K562 (cell line): ENCODE data around the gene RNF41. TPM values are rescaled to one million over a fixed set of nuclear protein-coding genes. Genes with fewer than 3 reads are reported as not detected.

Experiments
- MXI1 ChIP-seq: IDR thresholded peaks from 2 replicates; pipeline ENCODE4 v1.6.1; 2011; ENCODE audit warnings: low read depth, mild to moderate bottlenecking, improper control_type of control experiment, low read length
- polyA plus RNA-seq, 8 experiments: library from polyadenylated mRNA; depleted of rRNA in 4 of 8; stranded (reverse) in 5 of 8; unstranded in 3 of 8; fragments of >200 nt; fragmentation: Nextera tagmentation in 2 of 8; fragmentation: Illumina TruSeq in 1 of 8; extraction: Ambion mirVana in 2 of 8; extraction: Trizol in 1 of 8; gene quantifications; 2 replicates each; pipeline versions ENCODE4 v1.2.1 to v1.2.3, GENCODE V29; 2011 to 2014; ENCODE audit warnings: inconsistent platforms in 1 of 8, missing spikeins in 1 of 8
- total RNA-seq, 7 experiments: library from RNA; depleted of rRNA in 6 of 7; stranded (reverse); fragments of >200 nt in 6 of 7; fragmentation: Illumina TruSeq in 2 of 7; extraction: Trizol in 2 of 7; gene quantifications; 2 replicates each; pipeline versions ENCODE4 v1.2.1 to v1.2.3, GENCODE V29; 2011 to 2021; ENCODE audit warnings: low replicate concordance in 1 of 7
- TF ChIP-seq, protein P1 (sequence below): fragments of 250-450 bp; sonication (Bioruptor Pico); IDR thresholded peaks from 2 replicates; pipeline ENCODE4 v1.8.0; 2022; ENCODE audit warnings: moderate library complexity, mild to moderate bottlenecking, inconsistent platforms
- TF ChIP-seq, protein P2 (sequence below): fragments of 200-800 bp; sonication (Bioruptor generic); IDR thresholded peaks from 2 replicates; pipeline ENCODE4 v1.6.1; 2016; ENCODE audit warnings: missing genetic modification characterization, missing compliant biosample characterization

Gene RNF41
- total and polyA plus RNA-seq, 9 of the 15 experiments (the other 6 are each of a cell fraction or from before 2014, with no cell fraction given) = 28.2 to 46.8 (median 33.8) TPM

DNA sequence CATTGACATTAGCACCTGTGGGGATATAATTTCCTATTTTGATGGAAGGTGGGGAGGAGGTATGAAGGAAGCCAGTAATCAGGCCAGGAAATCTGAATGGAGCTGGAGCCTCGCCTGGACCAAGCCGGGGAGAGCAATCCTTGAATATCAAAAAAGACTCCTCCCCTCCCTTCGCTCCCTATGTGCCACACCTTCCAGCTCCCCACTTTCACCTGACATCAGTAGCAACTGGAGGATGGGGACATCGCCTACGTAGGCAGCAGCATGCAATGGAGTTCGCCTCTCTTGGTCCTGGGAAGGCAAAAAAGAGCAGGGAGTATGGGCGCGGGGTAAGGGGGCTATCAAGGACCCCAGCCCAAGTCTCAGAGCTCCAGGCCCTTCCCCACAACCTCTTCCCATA lies 35.3 kb upstream of the RNF41 start (continued):
- TF ChIP-seq MXI1 = no peak
- TF ChIP-seq, protein P1, sequence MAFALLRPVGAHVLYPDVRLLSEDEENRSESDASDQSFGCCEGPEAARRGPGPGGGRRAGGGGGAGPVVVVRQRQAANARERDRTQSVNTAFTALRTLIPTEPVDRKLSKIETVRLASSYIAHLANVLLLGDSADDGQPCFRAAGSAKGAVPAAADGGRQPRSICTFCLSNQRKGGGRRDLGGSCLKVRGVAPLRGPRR = no peak
- TF ChIP-seq, protein P2, sequence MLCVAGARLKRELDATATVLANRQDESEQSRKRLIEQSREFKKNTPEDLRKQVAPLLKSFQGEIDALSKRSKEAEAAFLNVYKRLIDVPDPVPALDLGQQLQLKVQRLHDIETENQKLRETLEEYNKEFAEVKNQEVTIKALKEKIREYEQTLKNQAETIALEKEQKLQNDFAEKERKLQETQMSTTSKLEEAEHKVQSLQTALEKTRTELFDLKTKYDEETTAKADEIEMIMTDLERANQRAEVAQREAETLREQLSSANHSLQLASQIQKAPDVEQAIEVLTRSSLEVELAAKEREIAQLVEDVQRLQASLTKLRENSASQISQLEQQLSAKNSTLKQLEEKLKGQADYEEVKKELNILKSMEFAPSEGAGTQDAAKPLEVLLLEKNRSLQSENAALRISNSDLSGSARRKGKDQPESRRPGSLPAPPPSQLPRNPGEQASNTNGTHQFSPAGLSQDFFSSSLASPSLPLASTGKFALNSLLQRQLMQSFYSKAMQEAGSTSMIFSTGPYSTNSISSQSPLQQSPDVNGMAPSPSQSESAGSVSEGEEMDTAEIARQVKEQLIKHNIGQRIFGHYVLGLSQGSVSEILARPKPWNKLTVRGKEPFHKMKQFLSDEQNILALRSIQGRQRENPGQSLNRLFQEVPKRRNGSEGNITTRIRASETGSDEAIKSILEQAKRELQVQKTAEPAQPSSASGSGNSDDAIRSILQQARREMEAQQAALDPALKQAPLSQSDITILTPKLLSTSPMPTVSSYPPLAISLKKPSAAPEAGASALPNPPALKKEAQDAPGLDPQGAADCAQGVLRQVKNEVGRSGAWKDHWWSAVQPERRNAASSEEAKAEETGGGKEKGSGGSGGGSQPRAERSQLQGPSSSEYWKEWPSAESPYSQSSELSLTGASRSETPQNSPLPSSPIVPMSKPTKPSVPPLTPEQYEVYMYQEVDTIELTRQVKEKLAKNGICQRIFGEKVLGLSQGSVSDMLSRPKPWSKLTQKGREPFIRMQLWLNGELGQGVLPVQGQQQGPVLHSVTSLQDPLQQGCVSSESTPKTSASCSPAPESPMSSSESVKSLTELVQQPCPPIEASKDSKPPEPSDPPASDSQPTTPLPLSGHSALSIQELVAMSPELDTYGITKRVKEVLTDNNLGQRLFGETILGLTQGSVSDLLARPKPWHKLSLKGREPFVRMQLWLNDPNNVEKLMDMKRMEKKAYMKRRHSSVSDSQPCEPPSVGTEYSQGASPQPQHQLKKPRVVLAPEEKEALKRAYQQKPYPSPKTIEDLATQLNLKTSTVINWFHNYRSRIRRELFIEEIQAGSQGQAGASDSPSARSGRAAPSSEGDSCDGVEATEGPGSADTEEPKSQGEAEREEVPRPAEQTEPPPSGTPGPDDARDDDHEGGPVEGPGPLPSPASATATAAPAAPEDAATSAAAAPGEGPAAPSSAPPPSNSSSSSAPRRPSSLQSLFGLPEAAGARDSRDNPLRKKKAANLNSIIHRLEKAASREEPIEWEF (CRISPR knock-in tag) = no peak
